T-cell (primary cell): ENCODE measurements around the gene USP3. TPM values are rescaled to one million over a fixed set of nuclear protein-coding genes. Genes with fewer than 3 reads are reported as not detected.

Experiments used
- ATAC-seq, 4 experiments: fragments of 200-7000 bp in 3 of 4; fragments of 150-1000 bp in 1 of 4; cut with Tn5 transposase; replicated peaks in 1 of 4; 1 replicate in 3 of 4; 2 replicates in 1 of 4; pipeline ENCODE4 v1.10.0; 2021; ENCODE audit warnings: moderate library complexity in 3 of 4, mild to moderate bottlenecking in 2 of 4, moderate number of reproducible peaks in 1 of 4
- CTCF ChIA-PET, 2 donors: fragments of 300-600 bp; sonication (Branson Sonifier 250); formaldehyde crosslinking; loops; one replicate each; lab custom pipeline; 2022; ENCODE audit warnings: antibody characterized with exemption in 2 of 2; lab: Charles Lee
- POLR2A ChIA-PET, 2 donors: fragments of 300-600 bp; sonication (Branson Sonifier 250); formaldehyde crosslinking; loops; one replicate each; lab custom pipeline; 2022; ENCODE audit warnings: antibody characterized with exemption in 2 of 2; lab: Charles Lee
- DNase-seq, 35 experiments: peaks; one replicate each; pipeline versions ENCODE4 v3.0.0 to v3.0.0-alpha.2; 2013 to 2023
- H3K27ac ChIP-seq: one replicate; pipeline ENCODE4 v1.5.1; 2013; ENCODE audit warnings: low read length
- H3K27me3 ChIP-seq, 2 experiments: replicated peaks in 1 of 2; 1 replicate in 1 of 2; 2 replicates in 1 of 2; pipeline versions ENCODE4 v1.6.1 to v1.7.0; 2013; ENCODE audit warnings: low read length in 1 of 2, mixed read lengths in 1 of 2; ENCODE audit not compliant: control insufficient read depth in 2 of 2, insufficient read depth in 2 of 2; ENCODE audit errors: extremely low read depth in 1 of 2
- H3K36me3 ChIP-seq, 2 donors: 1 replicate in 1 of 2; 2 replicates in 1 of 2; pipeline versions ENCODE4 v1.6.1 to v1.7.0; 2013; ENCODE audit warnings: low read length in 1 of 2; ENCODE audit not compliant: control insufficient read depth in 2 of 2, insufficient read depth in 1 of 2; ENCODE audit errors: extremely low read depth in 1 of 2
- H3K4me1 ChIP-seq, 2 experiments: 1 replicate in 1 of 2; 2 replicates in 1 of 2; pipeline versions ENCODE4 v1.6.1 to v1.7.0; 2013; ENCODE audit warnings: low read length in 2 of 2, mixed read lengths in 1 of 2; ENCODE audit not compliant: insufficient read depth in 2 of 2, control insufficient read depth in 1 of 2; ENCODE audit errors: extremely low read depth in 1 of 2
- H3K4me3 ChIP-seq, 2 donors: 1 replicate in 1 of 2; 2 replicates in 1 of 2; pipeline versions ENCODE4 v1.5.1 to v1.7.0; 2013; ENCODE audit warnings: mild to moderate bottlenecking in 2 of 2, low read length in 1 of 2, moderate library complexity in 1 of 2; ENCODE audit not compliant: control insufficient read depth in 1 of 2; ENCODE audit errors: extremely low read depth in 1 of 2
- H3K9me3 ChIP-seq: 2 replicates; pipeline ENCODE4 v1.7.0; 2013
- H3K27ac Mint-ChIP-seq, 2 donors: one replicate each; pipeline ENCODE4 v1.8.0; 2020 to 2021; ENCODE audit warnings: mild to moderate bottlenecking in 2 of 2, mixed read lengths in 2 of 2
- H3K27me3 Mint-ChIP-seq, 2 donors: one replicate each; pipeline ENCODE4 v1.8.0; 2021 to 2022; ENCODE audit warnings: mixed read lengths in 2 of 2
- H3K36me3 Mint-ChIP-seq: one replicate; pipeline ENCODE4 v1.8.0; 2021; ENCODE audit warnings: mixed read lengths
- H3K4me1 Mint-ChIP-seq, 3 donors: one replicate each; pipeline ENCODE4 v1.8.0; 2020 to 2022; ENCODE audit warnings: mixed read lengths in 3 of 3, mild to moderate bottlenecking in 1 of 3
- H3K4me3 Mint-ChIP-seq, 3 donors: one replicate each; pipeline ENCODE4 v1.8.0; 2020 to 2022; ENCODE audit warnings: mild to moderate bottlenecking in 3 of 3, mixed read lengths in 3 of 3, moderate library complexity in 3 of 3
- H3K9me3 Mint-ChIP-seq, 3 donors: one replicate each; pipeline ENCODE4 v1.8.0; 2020 to 2022; ENCODE audit warnings: mixed read lengths in 3 of 3
- WGBS: methylation state at CpG from one replicate; pipeline ENCODE4 v1.1.5; 2013; ENCODE audit warnings: missing lambda C conversion rate; ENCODE audit not compliant: insufficient coverage; 5-methylcytosine and 5-hydroxymethylcytosine counted together
- total RNA-seq, 35 experiments: library from RNA in 6 of 35; stranded (reverse) in 6 of 35; fragments of 120-200 nt in 1 of 35; gene quantifications; one replicate each; pipeline versions ENCODE4 v1.2.1 to v1.2.4 and lab custom pipeline; 2013 to 2026

Gene USP3
- total RNA-seq, 5 donors from 2014 or later (not counting 1 experiment from before 2014, with no cell fraction given): 123 to 265 (median 130) TPM

DNA sequence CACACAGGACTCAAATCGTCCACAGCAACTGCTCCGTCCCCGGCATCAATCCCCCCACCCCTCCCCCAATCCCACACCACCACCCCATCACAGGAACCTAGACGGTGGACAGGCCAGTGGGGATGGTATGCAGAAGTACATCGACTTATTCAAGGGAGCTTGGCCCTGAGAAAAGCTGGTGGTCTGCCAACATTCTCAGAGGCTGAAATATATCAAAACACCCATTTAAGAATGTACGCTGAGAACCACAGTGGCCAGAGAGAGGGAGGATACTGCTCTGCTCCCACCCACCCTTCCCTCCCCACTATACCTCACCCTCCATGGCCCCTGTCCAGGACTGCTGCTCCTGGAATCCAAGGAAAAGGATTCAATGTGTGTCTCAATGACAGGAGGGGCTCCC, 12.4 kb upstream of the USP3 start:
- Histone ChIP-seq H3K27ac (no peak overlapping the region), H3K27me3 (no peaks in the 10 kb centered on the region), H3K4me1 (peaks cover 29 to 58% of the 10 kb centered on the region in 2 experiments), H3K36me3 (no peaks in the 10 kb centered on the region), H3K4me3 (no peak overlapping the region), H3K9me3 (no peaks in the 10 kb centered on the region)
- POLR2A ChIA-PET: interaction anchor here in 1 of 2 donors (0.5 kb wide), 1 partner anchor 161 kb away, joined by 3 read pairs; no protein-coding TSS in a partner anchor
- 80% methylated on average over 1 of the region's 6 CpGs for WGBS
- no peaks in the 10 kb centered on the region for H3K9me3 Mint-ChIP-seq
- no peaks in the 10 kb centered on the region for H3K36me3 Mint-ChIP-seq
- CTCF ChIA-PET: interaction anchor here in 1 of 2 donors (0.6 kb wide), 1 partner anchor 373 kb away, joined by 3 read pairs; no protein-coding TSS in a partner anchor
- no peak for DNase-seq
- H3K4me1 Mint-ChIP-seq: peaks cover 49 to 72% (median 61%) of the 10 kb centered on the region in 3 donors
- ATAC-seq: no peak
- H3K27ac Mint-ChIP-seq: no peak overlapping the region
- no peaks in the 10 kb centered on the region for H3K27me3 Mint-ChIP-seq
- no peak overlapping the region for H3K4me3 Mint-ChIP-seq

DNA sequence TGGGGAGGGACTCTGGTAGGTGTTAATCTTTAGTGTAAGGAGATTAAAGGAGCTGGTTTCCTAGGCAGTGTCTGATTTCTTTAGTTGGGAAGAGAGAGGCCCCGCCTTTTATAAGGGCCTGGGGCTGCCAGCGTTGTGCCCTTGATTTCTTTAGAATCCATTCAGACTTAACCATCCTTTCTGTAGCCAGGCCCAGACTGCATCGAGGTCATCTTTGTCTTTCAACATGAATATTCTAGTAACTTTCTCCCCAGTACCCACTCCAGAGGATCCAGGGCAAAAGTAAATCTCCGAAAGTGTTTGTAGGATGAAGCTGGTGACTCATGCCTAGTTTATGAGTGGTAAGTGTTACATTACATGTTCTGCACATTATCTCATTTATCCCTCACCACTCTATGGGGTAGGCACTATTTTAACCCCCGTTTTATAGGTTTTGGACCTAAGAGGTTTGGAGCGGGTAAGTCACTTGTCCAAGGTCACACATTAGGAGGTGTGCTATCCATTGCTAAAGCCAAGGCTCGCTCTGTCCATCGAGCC, 11.8 kb upstream of the USP3 start:
- H3K4me3 Mint-ChIP-seq: peak overlapping the region in 1 of 3 donors; percentile 17
- peaks cover 43 to 67% (median 56%) of the 10 kb centered on the region in 3 donors for H3K4me1 Mint-ChIP-seq
- no peaks in the 10 kb centered on the region for H3K9me3 ChIP-seq
- ATAC-seq (no peak), DNase-seq (no peak)
- no peaks in the 10 kb centered on the region for H3K36me3 Mint-ChIP-seq
- POLR2A ChIA-PET: no interaction called here
- peak overlapping the region; percentile 66 to 75 for H3K27ac Mint-ChIP-seq
- no peak overlapping the region for H3K27ac ChIP-seq
- H3K4me3 ChIP-seq: no peak overlapping the region
- CTCF ChIA-PET: interaction anchor here (0.6 kb wide), 2 partner anchors 12 to 374 kb away, joined by 3 to 5 read pairs; no protein-coding TSS in a partner anchor
- H3K27me3 Mint-ChIP-seq: no peaks in the 10 kb centered on the region
- no peaks in the 10 kb centered on the region for H3K27me3 ChIP-seq
- peaks cover 32 to 59% of the 10 kb centered on the region in 2 experiments for H3K4me1 ChIP-seq
- H3K36me3 ChIP-seq: no peaks in the 10 kb centered on the region
- no peaks in the 10 kb centered on the region for H3K9me3 Mint-ChIP-seq
- WGBS: 100% methylated on average over 3 of the region's 8 CpGs

DNA sequence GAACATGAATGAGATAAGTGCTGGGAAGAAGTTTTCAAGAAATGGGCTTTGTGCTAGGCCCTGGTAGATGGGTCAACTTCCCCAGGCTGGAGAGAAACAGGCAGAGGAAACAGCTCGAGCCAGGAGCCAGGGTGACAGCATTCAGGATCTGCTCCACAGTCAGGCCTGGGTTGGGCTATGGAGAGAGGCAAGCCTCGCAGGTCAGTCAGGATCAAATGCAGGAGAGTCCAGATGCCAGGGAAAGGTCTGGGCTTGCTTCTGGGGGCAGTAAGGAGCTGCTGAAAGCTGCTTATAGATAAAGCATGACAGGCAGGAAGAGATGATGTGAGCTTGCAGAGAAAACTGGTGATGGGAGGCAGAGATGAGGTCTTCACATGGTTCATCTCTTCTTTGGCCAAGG, 11.0 kb upstream of the USP3 start:
- 89% methylated on average over 2 of the region's 2 CpGs for WGBS
- H3K4me3 ChIP-seq: no peak overlapping the region
- H3K4me1 Mint-ChIP-seq: peaks cover 39 to 62% (median 48%) of the 10 kb centered on the region in 3 donors
- no peaks in the 10 kb centered on the region for H3K27me3 ChIP-seq
- H3K36me3 ChIP-seq: no peaks in the 10 kb centered on the region
- CTCF ChIA-PET: no interaction called here
- peak overlapping the region; percentile 75 to 86 for H3K27ac Mint-ChIP-seq
- H3K9me3 ChIP-seq: no peaks in the 10 kb centered on the region
- DNase-seq: no peak
- no peak overlapping the region for H3K27ac ChIP-seq
- no peaks in the 10 kb centered on the region for H3K36me3 Mint-ChIP-seq
- no peaks in the 10 kb centered on the region for H3K27me3 Mint-ChIP-seq
- ATAC-seq: no peak
- H3K4me1 ChIP-seq: peaks cover 40 to 59% of the 10 kb centered on the region in 2 experiments
- POLR2A ChIA-PET: no interaction called here
- H3K4me3 Mint-ChIP-seq: peak overlapping the region in 1 of 3 donors; percentile 17
- no peaks in the 10 kb centered on the region for H3K9me3 Mint-ChIP-seq

DNA sequence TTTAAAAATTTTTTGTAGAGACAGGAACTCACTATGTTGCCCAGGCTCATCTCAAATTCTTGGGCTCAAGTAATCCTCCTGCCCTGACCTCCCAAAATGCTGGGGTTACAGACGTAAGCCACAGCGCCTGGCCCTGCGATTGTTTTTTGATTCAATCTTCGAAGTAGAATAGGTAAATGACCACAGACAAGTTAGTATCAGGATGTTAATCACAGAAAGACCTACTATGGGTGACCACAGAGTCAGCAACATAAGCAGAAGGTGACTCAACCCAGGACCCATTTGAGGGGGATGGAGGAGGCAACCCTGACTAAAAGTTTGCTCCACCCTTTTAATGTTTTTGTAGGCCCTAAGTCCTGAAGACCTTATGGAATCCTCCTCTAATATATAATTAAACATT, 10.0 kb upstream of the USP3 start:
- DNase-seq (no peak), ATAC-seq (no peak)
- Histone ChIP-seq H3K9me3 (no peaks in the 10 kb centered on the region), H3K4me1 (peaks cover 48 to 62% of the 10 kb centered on the region in 2 experiments), H3K4me3 (no peak overlapping the region), H3K36me3 (no peaks in the 10 kb centered on the region), H3K27ac (peak overlapping the region; percentile 99), H3K27me3 (no peaks in the 10 kb centered on the region)
- H3K36me3 Mint-ChIP-seq: no peaks in the 10 kb centered on the region
- POLR2A ChIA-PET: interaction anchor here (0.7 to 1.1 kb wide), 2 partner anchors 12 to 51 kb away, joined by 3 read pairs; no protein-coding TSS in a partner anchor
- no peaks in the 10 kb centered on the region for H3K27me3 Mint-ChIP-seq
- no peak overlapping the region for H3K4me3 Mint-ChIP-seq
- WGBS: 71% methylated on average over 1 of the region's 4 CpGs
- no peaks in the 10 kb centered on the region for H3K9me3 Mint-ChIP-seq
- CTCF ChIA-PET: interaction anchor here in 1 of 2 donors (0.6 to 4.7 kb wide), 4 partner anchors 9 to 15 kb away, joined by 3 to 39 read pairs (median 17); no protein-coding TSS in a partner anchor
- peak overlapping the region; percentile 75 to 86 for H3K27ac Mint-ChIP-seq
- peaks cover 37 to 68% (median 49%) of the 10 kb centered on the region in 3 donors for H3K4me1 Mint-ChIP-seq

DNA sequence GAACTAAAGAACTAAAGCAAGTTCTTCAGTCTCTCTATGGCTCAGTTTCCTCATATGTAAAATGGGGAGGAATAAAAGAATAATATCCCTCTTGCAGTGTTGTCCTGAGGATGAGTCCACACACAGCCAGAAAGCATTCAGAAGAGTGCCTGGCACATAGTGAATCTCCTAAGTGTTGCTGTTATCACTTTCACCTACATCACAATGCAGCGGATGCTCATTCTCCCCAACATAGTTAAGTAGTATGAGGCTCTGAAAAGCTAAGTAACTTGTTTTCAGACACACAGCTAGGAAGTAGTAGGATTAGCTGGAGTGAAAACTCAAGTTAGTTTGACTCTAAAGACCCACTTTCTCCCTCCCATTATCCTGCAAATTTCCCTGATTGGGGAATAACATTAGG, 9.1 kb upstream of the USP3 start:
- H3K36me3 Mint-ChIP-seq: no peaks in the 10 kb centered on the region
- H3K36me3 ChIP-seq: no peaks in the 10 kb centered on the region
- H3K4me3 Mint-ChIP-seq: peak overlapping the region in 2 of 3 donors; percentile 9 to 41
- no peak for ATAC-seq
- H3K27ac Mint-ChIP-seq: peak overlapping the region in 1 of 2 donors; percentile 91
- no peak overlapping the region for H3K4me3 ChIP-seq
- no CpG with 5 or more reads among the region's 1 CpG for WGBS
- DNase-seq: peak in 1 of 35 experiments; percentile 54
- ChIA-PET POLR2A (interaction anchor here (0.5 to 1.1 kb wide), 7 partner anchors 9 to 133 kb away, joined by 3 to 11 read pairs (median 4); partner anchors contain the start of gene USP3 (in 1 of the 2)), CTCF (interaction anchor here (0.6 to 4.7 kb wide), 9 partner anchors 8 to 134 kb away, joined by 3 to 39 read pairs (median 5); no protein-coding TSS in a partner anchor)
- H3K27ac ChIP-seq: peak overlapping the region; percentile 99
- H3K27me3 ChIP-seq: no peaks in the 10 kb centered on the region
- H3K9me3 Mint-ChIP-seq: no peaks in the 10 kb centered on the region
- H3K4me1 Mint-ChIP-seq: peaks cover 45 to 73% (median 54%) of the 10 kb centered on the region in 3 donors
- peaks cover 57 to 67% of the 10 kb centered on the region in 2 experiments for H3K4me1 ChIP-seq
- H3K9me3 ChIP-seq: no peaks in the 10 kb centered on the region
- H3K27me3 Mint-ChIP-seq: no peaks in the 10 kb centered on the region

DNA sequence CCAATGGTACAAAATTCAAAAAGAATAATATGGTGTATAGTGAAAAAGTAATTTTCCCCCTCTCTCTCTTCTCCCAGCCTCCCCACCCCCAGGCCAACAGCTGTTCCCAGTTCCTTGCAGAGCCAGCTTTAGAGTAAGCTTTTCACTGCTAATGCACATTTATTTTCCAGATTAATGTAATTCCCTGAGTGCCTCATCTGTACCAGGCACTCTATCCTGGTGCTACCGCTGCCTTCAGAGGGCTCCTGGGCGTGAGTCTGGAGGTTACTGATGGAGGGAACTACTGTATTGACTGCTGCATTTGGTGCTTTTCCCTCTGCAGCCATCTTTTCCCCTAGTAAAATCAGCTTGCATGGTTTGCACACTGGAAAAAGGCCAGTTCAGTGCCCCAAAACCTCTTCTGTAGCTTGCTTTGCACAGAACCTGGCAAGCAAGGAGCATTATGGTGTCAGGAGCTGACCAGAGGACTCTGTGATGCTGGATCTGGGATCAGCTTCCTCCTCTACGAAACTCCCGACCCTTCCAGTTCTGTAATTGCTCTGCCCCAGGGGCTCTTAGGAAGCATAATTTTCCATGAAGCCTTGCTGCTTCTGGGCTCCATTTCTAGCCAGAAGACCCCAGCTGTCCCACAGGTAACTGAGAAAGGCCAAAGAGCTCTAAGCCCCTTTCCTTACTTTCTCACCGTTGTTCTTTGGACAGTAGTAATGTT, 8.5 kb upstream of the USP3 start:
- H3K4me3 Mint-ChIP-seq: no peak overlapping the region

More for the DNA sequence above, 8.5 kb upstream of the USP3 start:
- Mint-ChIP-seq H3K27me3 (no peaks in the 10 kb centered on the region), H3K27ac (peak overlapping the region in 1 of 2 donors; percentile 91), H3K4me1 (peaks cover 45 to 77% (median 55%) of the 10 kb centered on the region in 3 donors), H3K36me3 (no peaks in the 10 kb centered on the region), H3K9me3 (no peaks in the 10 kb centered on the region)
- CTCF ChIA-PET: interaction anchor here (0.9 to 4.7 kb wide), 9 partner anchors 8 to 57 kb away, joined by 3 to 39 read pairs (median 5); no protein-coding TSS in a partner anchor
- WGBS: 100% methylated on average over 2 of the region's 5 CpGs
- no peak for DNase-seq
- no peak for ATAC-seq
- peaks cover 60 to 73% of the 10 kb centered on the region in 2 experiments for H3K4me1 ChIP-seq
- no peaks in the 10 kb centered on the region for H3K36me3 ChIP-seq
- H3K4me3 ChIP-seq: no peak overlapping the region
- POLR2A ChIA-PET: interaction anchor here (0.5 to 1.1 kb wide), 8 partner anchors 8 to 132 kb away, joined by 3 to 5 read pairs (median 3); partner anchors contain the start of gene USP3 (in 1 of the 2)
- peak overlapping the region; percentile 99 for H3K27ac ChIP-seq
- H3K27me3 ChIP-seq: no peaks in the 10 kb centered on the region
- no peaks in the 10 kb centered on the region for H3K9me3 ChIP-seq
